ENCODE results near the gene IL2RA. TPM values are rescaled to one million over a fixed set of nuclear protein-coding genes. Genes with fewer than 3 reads are reported as not detected.

IL2RA gene
- total RNA-seq, 1 donor from 2014 or later, result not detected

- no peak for DNase-seq (ENCODE audit: low spot score)
- H3K4me1 Mint-ChIP-seq (ENCODE audit: unreplicated experiment), result peaks cover 6% of the 10 kb centered on the region
- no peak overlapping the region for H3K4me3 Mint-ChIP-seq (ENCODE audit: unreplicated experiment)
- peaks cover 14% of the 10 kb centered on the region for H3K27me3 Mint-ChIP-seq (ENCODE audit: unreplicated experiment)
- peak overlapping the region; percentile 44 for H3K27ac Mint-ChIP-seq (ENCODE audit: unreplicated experiment)
- no peaks in the 10 kb centered on the region for H3K36me3 Mint-ChIP-seq (ENCODE audit: low read depth, unreplicated experiment)
- no peak for TF ChIP-seq CTCF (IDR thresholded peaks at IDR 0.05; ENCODE audit: unreplicated experiment)
- H3K9me3 Mint-ChIP-seq (ENCODE audit: unreplicated experiment), result no peaks in the 10 kb centered on the region
These were observed 43.0 kb downstream of the IL2RA start for GRCh38 chr10:6019010-6019782.

DNA sequence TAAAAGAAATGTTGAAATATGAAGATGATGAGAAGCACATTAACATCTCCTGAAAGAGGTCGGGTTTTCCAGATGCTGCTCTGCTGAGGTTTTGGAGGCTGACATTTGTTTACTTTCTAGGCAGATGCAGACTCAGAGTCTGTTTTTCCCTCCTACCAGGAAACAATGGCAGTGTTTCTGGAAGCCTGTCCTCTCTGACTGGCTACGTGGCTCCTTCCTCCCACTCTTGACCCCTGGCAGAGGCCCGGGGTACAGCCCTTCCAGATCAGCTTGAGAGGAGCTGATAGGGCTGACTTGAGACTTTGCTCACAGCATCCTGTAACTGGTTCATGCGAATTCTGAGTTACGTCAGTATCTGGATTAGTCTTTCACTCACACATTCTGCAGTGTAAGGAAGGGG is 43.7 kb downstream of the IL2RA start:
- Mint-ChIP-seq H3K27me3 (ENCODE audit: unreplicated experiment) (peaks cover 14% of the 10 kb centered on the region), H3K4me3 (ENCODE audit: unreplicated experiment) (no peak overlapping the region), H3K27ac (ENCODE audit: unreplicated experiment) (no peak overlapping the region), H3K9me3 (ENCODE audit: unreplicated experiment) (no peaks in the 10 kb centered on the region), H3K36me3 (ENCODE audit: low read depth, unreplicated experiment) (no peaks in the 10 kb centered on the region), H3K4me1 (ENCODE audit: unreplicated experiment) (peaks cover 6% of the 10 kb centered on the region)
- TF ChIP-seq CTCF (IDR thresholded peaks at IDR 0.05; ENCODE audit: unreplicated experiment), result no peak
- no peak for DNase-seq (ENCODE audit: low spot score)

DNA sequence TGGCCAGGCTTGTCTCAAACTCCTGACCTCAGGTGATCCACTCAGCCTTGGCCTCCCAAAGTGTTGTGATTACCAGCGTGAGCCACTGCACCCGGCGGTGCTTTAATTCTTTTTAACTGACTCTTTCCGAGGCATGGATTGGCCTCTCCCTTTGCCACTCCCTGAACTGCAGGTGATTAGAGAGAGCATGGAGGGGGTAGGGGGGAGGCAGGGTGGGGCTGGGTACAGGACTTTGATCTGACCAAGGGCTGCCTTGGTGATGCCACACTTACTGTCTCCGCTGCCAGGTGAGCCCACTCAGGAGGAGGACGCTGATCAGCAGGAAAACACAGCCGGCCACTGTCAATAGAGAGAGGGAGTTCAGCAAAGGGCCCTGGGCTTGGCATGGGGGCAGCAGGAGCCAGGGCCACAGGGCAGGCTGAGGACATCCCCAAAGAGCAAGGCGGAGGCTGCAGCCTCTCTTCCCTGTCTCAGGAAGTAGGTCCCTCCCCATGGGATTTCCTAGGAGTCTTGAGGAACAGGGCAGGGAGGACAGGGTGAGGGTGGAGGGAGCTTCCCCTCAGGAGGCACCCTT is 44.3 kb downstream of the IL2RA start:
- no peaks in the 10 kb centered on the region for H3K36me3 Mint-ChIP-seq (ENCODE audit: low read depth, unreplicated experiment)
- peaks cover 14% of the 10 kb centered on the region for H3K27me3 Mint-ChIP-seq (ENCODE audit: unreplicated experiment)
- H3K4me3 Mint-ChIP-seq (ENCODE audit: unreplicated experiment), result no peak overlapping the region
- no peak for TF ChIP-seq CTCF (IDR thresholded peaks at IDR 0.05; ENCODE audit: unreplicated experiment)
- H3K4me1 Mint-ChIP-seq (ENCODE audit: unreplicated experiment), result peaks cover 6% of the 10 kb centered on the region
- H3K27ac Mint-ChIP-seq (ENCODE audit: unreplicated experiment), result no peak overlapping the region
- DNase-seq (ENCODE audit: low spot score), result no peak
- no peaks in the 10 kb centered on the region for H3K9me3 Mint-ChIP-seq (ENCODE audit: unreplicated experiment)

DNA sequence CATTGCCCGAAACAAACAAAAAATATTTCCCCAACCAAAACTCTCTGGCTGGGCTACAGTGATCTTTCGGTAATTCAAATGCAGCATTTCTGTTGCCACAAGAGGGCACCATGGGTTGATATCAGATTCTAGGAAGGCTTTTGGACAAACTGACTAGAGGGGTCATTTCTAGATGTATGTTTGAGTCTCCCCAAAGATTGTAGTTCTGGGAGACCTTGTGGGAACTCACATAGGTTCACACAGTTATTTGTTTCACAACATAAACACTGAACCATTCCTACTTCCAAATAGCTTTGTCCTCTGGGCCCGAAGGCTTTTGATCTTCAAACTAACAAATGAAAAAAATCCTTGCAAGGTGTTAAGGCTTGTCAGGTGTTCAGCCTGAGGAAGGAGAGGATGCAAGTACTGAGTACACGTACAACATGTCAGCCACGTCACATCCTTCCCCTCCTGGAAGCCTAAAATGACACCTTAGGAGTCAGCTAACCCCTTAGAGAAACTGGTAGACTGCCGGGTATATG is 47.9 kb downstream of the IL2RA start:
- H3K27ac Mint-ChIP-seq (ENCODE audit: unreplicated experiment), result no peak overlapping the region
- no peaks in the 10 kb centered on the region for H3K9me3 Mint-ChIP-seq (ENCODE audit: unreplicated experiment)
- H3K36me3 Mint-ChIP-seq (ENCODE audit: low read depth, unreplicated experiment), result no peaks in the 10 kb centered on the region
- no peak overlapping the region for H3K4me3 Mint-ChIP-seq (ENCODE audit: unreplicated experiment)
- H3K27me3 Mint-ChIP-seq (ENCODE audit: unreplicated experiment), result peaks cover 7% of the 10 kb centered on the region
- peak; percentile 73 for TF ChIP-seq CTCF (IDR thresholded peaks at IDR 0.05; ENCODE audit: unreplicated experiment)
- H3K4me1 Mint-ChIP-seq (ENCODE audit: unreplicated experiment), result peaks cover 6% of the 10 kb centered on the region
- DNase-seq (ENCODE audit: low spot score), result peak; percentile 65

Measured in endothelial cell (in vitro differentiated cells).